Breast epithelium (tissue), 4 donors: ENCODE data around the gene CTNNBIP1. TPM values are rescaled to one million over a fixed set of nuclear protein-coding genes. Genes with fewer than 3 reads are reported as not detected.

ENCODE experiments used
- DNase-seq, 2 donors: peaks; one replicate each; pipeline ENCODE4 v3.0.0-alpha.2; 2019; ENCODE audit warnings: low spot score in 2 of 2
- H3K27ac ChIP-seq, 2 donors: fragments of 200-600 bp; sonication (generic) in 1 of 2; one replicate each; pipeline ENCODE4 v1.5.1; 2016 to 2019; ENCODE audit warnings: mild to moderate bottlenecking in 1 of 2
- H3K27me3 ChIP-seq, 2 donors: fragments of 200-600 bp; sonication (generic) in 1 of 2; one replicate each; pipeline versions ENCODE4 v1.5.1 to v1.6.0; 2017 to 2019; ENCODE audit warnings: control low read depth in 1 of 2, mild to moderate bottlenecking in 1 of 2
- H3K36me3 ChIP-seq: fragments of 200-600 bp; one replicate; pipeline ENCODE4 v1.5.1; 2019
- H3K4me1 ChIP-seq, 2 donors: fragments of 200-600 bp; sonication (generic); one replicate each; pipeline ENCODE4 v1.5.1; 2016 to 2019; ENCODE audit warnings: control low read depth in 1 of 2
- H3K4me3 ChIP-seq, 3 donors: fragments of 200-600 bp; sonication (generic); 1 replicate in 2 of 3; 2 replicates in 1 of 3; pipeline ENCODE4 v1.5.1; 2016 to 2019; ENCODE audit warnings: mild to moderate bottlenecking in 3 of 3, moderate library complexity in 2 of 3
- H3K9me3 ChIP-seq, 2 donors: fragments of 200-600 bp; sonication (generic) in 1 of 2; one replicate each; pipeline ENCODE4 v1.5.1; 2016 to 2019; ENCODE audit warnings: control low read depth in 1 of 2
- POLR2A ChIP-seq: fragments of 450-650 bp; IDR thresholded peaks from one replicate; pipeline ENCODE4 v1.6.1; 2016; ENCODE audit warnings: antibody characterized with exemption, mild to moderate bottlenecking, moderate library complexity
- POLR2AphosphoS5 ChIP-seq, 3 donors: sonication (generic); formaldehyde crosslinking; IDR thresholded peaks; one replicate each; pipeline ENCODE4 v1.6.1; 2017; ENCODE audit warnings: antibody characterized with exemption in 3 of 3
- intact Hi-C: fragments of 100-400 bp; cut with DNase I; formaldehyde crosslinking; loops from one replicate; pipeline ENCODE4 v1.15.1; 2023; ENCODE audit warnings: low total_unique reads
- total RNA-seq, 3 donors: library from RNA; depleted of rRNA; stranded (reverse); fragments of >200 nt; gene quantifications; one replicate each; pipeline ENCODE4 v1.1.0, GENCODE V29; 2016
- TF ChIP-seq, protein P1 (sequence below), 3 donors: fragments of 450-650 bp; IDR thresholded peaks; one replicate each; pipeline ENCODE4 v1.5.1; 2016 to 2017; ENCODE audit warnings: antibody characterized with exemption in 3 of 3, mild to moderate bottlenecking in 3 of 3, moderate library complexity in 3 of 3

Gene CTNNBIP1
- total RNA-seq, 3 donors from 2014 or later = 25.9 to 37.9 (median 29.5) TPM

DNA sequence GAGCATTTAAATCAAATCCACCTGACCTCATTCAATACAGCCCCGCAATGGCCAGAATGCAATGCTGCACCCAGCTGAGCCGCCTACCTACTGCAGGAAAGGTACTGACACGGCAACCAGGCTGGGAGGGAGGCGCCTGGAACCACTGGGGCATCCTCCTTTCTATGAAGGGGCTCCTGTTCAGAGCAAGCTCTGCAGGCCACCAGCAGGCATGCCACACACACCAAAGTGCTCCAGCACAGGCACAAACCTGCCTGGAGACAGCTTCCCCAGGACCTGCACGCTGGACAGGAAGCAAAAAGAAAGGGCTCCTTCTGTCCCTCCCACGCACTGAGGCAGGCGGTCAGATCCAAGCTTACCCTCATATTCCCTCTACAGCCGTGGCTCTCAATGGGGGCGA lies 21.2 kb downstream of the CTNNBIP1 start:
- no peaks in the 10 kb centered on the region for H3K36me3 ChIP-seq
- intact Hi-C loops = no loop called here
- TF ChIP-seq POLR2AphosphoS5 (IDR thresholded peaks at IDR 0.05) (no peak), POLR2A (no peak)
- TF ChIP-seq, protein P1, sequence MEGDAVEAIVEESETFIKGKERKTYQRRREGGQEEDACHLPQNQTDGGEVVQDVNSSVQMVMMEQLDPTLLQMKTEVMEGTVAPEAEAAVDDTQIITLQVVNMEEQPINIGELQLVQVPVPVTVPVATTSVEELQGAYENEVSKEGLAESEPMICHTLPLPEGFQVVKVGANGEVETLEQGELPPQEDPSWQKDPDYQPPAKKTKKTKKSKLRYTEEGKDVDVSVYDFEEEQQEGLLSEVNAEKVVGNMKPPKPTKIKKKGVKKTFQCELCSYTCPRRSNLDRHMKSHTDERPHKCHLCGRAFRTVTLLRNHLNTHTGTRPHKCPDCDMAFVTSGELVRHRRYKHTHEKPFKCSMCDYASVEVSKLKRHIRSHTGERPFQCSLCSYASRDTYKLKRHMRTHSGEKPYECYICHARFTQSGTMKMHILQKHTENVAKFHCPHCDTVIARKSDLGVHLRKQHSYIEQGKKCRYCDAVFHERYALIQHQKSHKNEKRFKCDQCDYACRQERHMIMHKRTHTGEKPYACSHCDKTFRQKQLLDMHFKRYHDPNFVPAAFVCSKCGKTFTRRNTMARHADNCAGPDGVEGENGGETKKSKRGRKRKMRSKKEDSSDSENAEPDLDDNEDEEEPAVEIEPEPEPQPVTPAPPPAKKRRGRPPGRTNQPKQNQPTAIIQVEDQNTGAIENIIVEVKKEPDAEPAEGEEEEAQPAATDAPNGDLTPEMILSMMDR (IDR thresholded peaks at IDR 0.05) = no peak
- H3K27me3 ChIP-seq = no peaks in the 10 kb centered on the region
- peak overlapping the region; percentile 67 to 68 for H3K27ac ChIP-seq
- H3K4me1 ChIP-seq = peaks cover 6 to 17% of the 10 kb centered on the region in 2 donors
- no peak overlapping the region for H3K4me3 ChIP-seq
- peak in 1 of 2 donors; percentile 43 for DNase-seq
- H3K9me3 ChIP-seq = no peaks in the 10 kb centered on the region

DNA sequence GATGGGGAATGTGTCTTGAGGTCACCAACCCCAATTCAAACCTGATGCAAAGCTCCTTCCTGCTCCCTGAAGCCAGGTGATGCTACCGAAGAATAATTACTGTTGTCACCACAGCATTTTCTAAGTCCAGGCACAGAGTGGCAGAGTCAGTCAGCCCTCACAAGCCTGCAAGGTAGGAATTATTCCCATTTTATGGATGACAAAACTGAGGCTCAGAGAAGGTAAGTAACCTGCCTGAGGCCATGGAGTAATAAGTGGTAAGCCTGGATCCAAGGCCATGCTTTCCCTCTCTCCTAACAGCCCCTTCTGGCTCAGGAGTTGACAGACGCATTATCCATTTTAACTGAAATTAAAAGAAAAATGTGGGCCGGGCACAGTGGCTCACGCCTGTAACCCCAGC lies 23.0 kb downstream of the CTNNBIP1 start:
- DNase-seq = no peak
- intact Hi-C loops = no loop called here
- no peaks in the 10 kb centered on the region for H3K27me3 ChIP-seq
- H3K9me3 ChIP-seq = no peaks in the 10 kb centered on the region
- H3K27ac ChIP-seq = no peak overlapping the region
- TF ChIP-seq, protein P1 (IDR thresholded peaks at IDR 0.05) = no peak
- TF ChIP-seq POLR2A (no peak), POLR2AphosphoS5 (IDR thresholded peaks at IDR 0.05) (no peak)
- no peaks in the 10 kb centered on the region for H3K36me3 ChIP-seq
- no peak overlapping the region for H3K4me3 ChIP-seq
- H3K4me1 ChIP-seq = peaks cover 6 to 8% of the 10 kb centered on the region in 2 donors

DNA sequence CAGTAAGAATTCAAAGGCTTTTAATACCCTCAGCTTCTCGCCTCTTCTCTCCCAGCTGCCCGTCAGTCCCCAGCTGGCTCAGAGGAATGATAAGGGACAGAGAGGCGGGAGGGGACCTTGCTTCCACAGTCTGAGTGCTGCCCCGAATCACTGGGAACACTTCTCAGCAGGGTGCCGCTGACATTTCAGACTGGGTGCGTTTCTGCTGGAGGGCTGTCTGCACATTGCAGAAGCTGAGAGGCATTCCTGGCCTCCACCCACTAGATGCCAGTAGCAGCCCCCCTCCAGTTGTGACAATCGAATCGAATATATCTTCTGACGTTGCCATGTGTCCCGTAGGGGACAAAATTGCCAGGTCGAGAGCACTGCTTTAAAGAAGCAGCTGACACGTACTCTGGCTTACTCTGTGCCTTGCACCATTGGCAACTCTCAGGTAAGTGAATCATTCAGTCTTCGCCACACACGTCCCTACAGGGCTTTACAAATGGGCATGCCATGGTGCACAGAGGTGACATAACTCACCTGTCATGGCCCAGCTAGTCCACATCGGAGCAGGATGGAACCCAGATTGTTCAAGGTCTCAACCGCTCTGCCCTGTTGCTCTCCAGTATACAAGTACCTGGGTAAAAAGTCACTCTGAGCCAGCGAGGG lies 23.9 kb downstream of the CTNNBIP1 start:
- no peaks in the 10 kb centered on the region for H3K36me3 ChIP-seq
- no peaks in the 10 kb centered on the region for H3K9me3 ChIP-seq
- H3K27ac ChIP-seq = no peak overlapping the region
- H3K4me3 ChIP-seq = no peak overlapping the region
- no peaks in the 10 kb centered on the region for H3K27me3 ChIP-seq
- TF ChIP-seq POLR2AphosphoS5 (IDR thresholded peaks at IDR 0.05) = no peak
- TF ChIP-seq POLR2A = no peak
- TF ChIP-seq, protein P1 (IDR thresholded peaks at IDR 0.05) = no peak
- H3K4me1 ChIP-seq = peaks cover 5 to 8% of the 10 kb centered on the region in 2 donors
- intact Hi-C loops = no loop called here
- DNase-seq = no peak

DNA sequence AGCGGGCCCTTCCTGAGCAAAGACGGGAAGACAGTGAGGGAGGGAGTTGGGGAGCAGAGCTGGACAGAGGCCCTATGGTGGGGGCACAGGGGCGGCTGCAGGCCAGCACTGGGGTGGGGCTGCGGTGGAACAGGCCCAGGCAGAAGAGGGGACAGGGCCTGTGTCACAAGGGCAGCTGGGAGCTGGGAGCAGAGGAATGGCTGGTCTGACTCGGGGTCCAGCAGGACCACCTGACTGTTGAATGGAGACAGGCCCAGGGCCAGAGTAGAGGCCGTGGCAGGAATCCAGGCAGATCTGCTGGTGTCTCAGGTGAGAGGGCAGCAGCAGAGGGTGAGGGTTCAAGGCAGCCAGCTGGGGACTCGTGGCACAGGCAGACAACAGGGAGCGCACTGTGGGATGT lies 25.3 kb downstream of the CTNNBIP1 start:
- no peaks in the 10 kb centered on the region for H3K27me3 ChIP-seq
- no peak overlapping the region for H3K27ac ChIP-seq
- no peaks in the 10 kb centered on the region for H3K9me3 ChIP-seq
- H3K4me1 ChIP-seq = peaks cover 0 to 5% of the 10 kb centered on the region in 2 donors
- H3K4me3 ChIP-seq = no peak overlapping the region
- H3K36me3 ChIP-seq = no peaks in the 10 kb centered on the region
- TF ChIP-seq, protein P1 (IDR thresholded peaks at IDR 0.05) = no peak
- TF ChIP-seq POLR2A (no peak), POLR2AphosphoS5 (IDR thresholded peaks at IDR 0.05) (no peak)
- no peak for DNase-seq
- intact Hi-C loops = loop anchor here (2.0 kb wide), 1 partner anchor 34 kb away; no protein-coding TSS in a partner anchor

DNA sequence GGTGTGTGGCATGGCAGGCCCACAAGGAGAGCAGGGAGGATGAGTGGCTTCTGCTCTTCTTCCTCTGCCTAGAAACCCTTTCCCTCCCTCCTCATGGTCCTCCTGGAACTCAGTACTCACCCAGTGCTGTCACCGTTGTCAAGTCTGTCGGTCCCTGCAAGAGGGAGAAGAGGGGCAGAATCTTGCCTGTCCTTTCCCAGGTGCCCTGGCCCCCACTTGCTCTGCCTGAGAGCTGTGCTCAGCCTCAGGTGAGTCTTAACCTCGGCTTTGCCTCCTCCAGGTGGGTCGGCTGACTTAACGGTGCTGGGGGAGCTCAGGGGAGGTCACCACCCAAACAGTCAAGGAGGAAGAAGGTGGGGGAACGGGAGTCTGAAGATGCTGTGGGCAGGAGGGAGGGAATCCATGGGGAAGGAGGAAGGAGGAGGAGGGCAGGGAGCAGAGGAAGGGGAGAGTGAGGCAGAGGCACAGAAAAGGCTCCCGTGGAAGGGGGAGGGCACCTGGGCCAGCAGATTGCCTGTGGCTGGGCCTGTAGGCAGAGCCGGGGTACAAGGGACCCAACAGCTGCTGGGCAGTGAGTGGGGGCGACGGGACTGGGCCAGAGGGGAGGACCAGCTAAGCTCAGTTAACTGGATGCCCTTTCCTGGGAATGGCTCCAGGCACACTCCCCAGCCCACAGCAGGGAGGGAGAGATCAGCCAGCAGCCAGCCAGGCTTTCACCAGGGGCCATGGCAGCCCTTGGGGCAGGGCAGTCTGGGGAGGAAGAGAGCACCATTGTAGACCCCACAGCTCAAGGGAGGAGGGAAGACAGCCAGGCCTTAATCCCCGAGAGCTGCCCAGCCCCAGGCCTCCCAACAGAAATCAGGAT lies 26.3 kb downstream of the CTNNBIP1 start:
- intact Hi-C loops = loop anchor here (2.0 kb wide), 1 partner anchor 35 kb away; no protein-coding TSS in a partner anchor
- Histone ChIP-seq H3K36me3 (no peaks in the 10 kb centered on the region), H3K9me3 (no peaks in the 10 kb centered on the region), H3K4me3 (no peak overlapping the region), H3K4me1 (no peaks in the 10 kb centered on the region), H3K27ac (peak overlapping the region in 1 of 2 donors; percentile 25), H3K27me3 (no peaks in the 10 kb centered on the region)
- TF ChIP-seq, protein P1 (IDR thresholded peaks at IDR 0.05) = no peak
- no peak for DNase-seq
